ENCODE results near the gene FAM237B.
A peak's percentile ranks its signal among the peaks of the same experiment; 100 is the strongest.

FAM237B gene

GRCh38 chr7:90320418-90320800, 695 bp downstream of the FAM237B start:
- H3K4me3 ChIP-seq (ENCODE audit: low read depth, low read length), result peak overlapping the region; percentile 20
- no peak for DNase-seq (ENCODE audit: low read depth, low spot score)
- TF ChIP-seq, protein P1, sequence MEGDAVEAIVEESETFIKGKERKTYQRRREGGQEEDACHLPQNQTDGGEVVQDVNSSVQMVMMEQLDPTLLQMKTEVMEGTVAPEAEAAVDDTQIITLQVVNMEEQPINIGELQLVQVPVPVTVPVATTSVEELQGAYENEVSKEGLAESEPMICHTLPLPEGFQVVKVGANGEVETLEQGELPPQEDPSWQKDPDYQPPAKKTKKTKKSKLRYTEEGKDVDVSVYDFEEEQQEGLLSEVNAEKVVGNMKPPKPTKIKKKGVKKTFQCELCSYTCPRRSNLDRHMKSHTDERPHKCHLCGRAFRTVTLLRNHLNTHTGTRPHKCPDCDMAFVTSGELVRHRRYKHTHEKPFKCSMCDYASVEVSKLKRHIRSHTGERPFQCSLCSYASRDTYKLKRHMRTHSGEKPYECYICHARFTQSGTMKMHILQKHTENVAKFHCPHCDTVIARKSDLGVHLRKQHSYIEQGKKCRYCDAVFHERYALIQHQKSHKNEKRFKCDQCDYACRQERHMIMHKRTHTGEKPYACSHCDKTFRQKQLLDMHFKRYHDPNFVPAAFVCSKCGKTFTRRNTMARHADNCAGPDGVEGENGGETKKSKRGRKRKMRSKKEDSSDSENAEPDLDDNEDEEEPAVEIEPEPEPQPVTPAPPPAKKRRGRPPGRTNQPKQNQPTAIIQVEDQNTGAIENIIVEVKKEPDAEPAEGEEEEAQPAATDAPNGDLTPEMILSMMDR (IDR thresholded peaks at IDR 0.05; ENCODE audit: low read depth, low read length), result no peak
- in situ Hi-C loops (cut with HindIII; ENCODE audit: low sequenced_read_pairs), result no loop called here

GRCh38 chr7:90320014-90320413, 1.1 kb downstream of the FAM237B start:
- no peak for DNase-seq (ENCODE audit: low read depth, low spot score)
- TF ChIP-seq, protein P1 (IDR thresholded peaks at IDR 0.05; ENCODE audit: low read depth, low read length), result no peak
- in situ Hi-C loops (cut with HindIII; ENCODE audit: low sequenced_read_pairs), result no loop called here
- H3K4me3 ChIP-seq (ENCODE audit: low read depth, low read length), result no peak overlapping the region

DNA sequence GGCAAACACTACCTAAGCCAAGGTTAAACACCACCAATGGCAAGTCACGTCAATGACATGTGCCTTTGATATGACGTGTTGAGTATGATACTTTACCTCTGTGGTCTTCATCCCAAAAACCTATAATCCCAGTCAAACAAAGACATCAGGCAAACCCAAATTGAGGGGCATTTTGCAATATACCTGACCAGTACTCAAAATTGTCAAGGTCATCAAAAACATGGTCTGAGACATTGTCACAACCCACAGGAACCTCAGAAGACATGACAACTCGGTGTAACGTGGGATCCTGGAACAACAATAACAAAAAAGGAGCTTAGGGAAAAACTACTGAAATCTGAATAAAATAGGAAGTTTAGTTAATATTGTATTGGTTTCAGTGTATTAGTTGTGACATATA, 7.2 kb downstream of the FAM237B start:
- TF ChIP-seq, protein P1 (IDR thresholded peaks at IDR 0.05; ENCODE audit: low read depth, low read length), result no peak
- no peak overlapping the region for H3K4me3 ChIP-seq (ENCODE audit: low read depth, low read length)
- in situ Hi-C loops (cut with HindIII; ENCODE audit: low sequenced_read_pairs), result no loop called here
- no peak for DNase-seq (ENCODE audit: low read depth, low spot score)

DNA sequence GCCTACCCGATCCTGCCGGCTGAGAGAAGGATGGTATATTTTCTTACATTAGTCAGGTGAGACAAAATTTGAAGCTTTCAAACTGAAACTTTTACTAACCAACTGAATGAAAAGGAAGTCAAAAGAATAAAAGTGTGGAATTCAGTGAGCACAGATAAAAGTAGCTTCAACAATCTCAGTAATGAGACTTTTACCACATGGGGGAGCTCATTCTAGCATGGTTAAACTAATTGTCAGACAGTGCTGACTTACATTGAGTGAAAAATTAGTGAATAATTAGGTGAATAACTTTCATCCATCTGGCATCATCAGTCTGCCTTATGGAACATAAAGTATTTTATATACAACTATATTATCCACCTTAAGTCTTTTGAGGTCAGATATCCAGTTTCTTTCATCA, 8.4 kb downstream of the FAM237B start:
- no peak overlapping the region for H3K4me3 ChIP-seq (ENCODE audit: low read depth, low read length)
- TF ChIP-seq, protein P1 (IDR thresholded peaks at IDR 0.05; ENCODE audit: low read depth, low read length), result peak; percentile 33
- DNase-seq (ENCODE audit: low read depth, low spot score), result no peak
- in situ Hi-C loops (cut with HindIII; ENCODE audit: low sequenced_read_pairs), result no loop called here

DNA sequence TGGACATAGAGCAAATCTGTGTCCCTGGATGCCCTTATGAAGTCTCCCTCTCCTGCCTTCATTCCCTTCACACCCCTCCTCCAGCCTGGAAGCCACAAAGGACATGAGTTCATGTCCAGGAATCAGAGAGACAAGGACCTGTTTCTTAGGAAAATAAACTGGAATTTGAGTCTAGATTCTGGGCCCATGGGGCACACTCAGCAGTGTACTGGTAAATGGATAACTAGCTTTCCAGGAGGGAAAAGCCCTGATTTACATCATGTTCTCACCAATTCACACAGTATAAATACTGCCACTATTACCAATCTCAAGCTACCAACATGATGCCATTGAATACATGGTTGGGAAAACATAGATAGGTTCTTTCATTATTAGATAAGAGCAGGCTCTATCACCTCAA, 9.9 kb downstream of the FAM237B start:
- TF ChIP-seq, protein P1 (IDR thresholded peaks at IDR 0.05; ENCODE audit: low read depth, low read length), result no peak
- no peak overlapping the region for H3K4me3 ChIP-seq (ENCODE audit: low read depth, low read length)
- in situ Hi-C loops (cut with HindIII; ENCODE audit: low sequenced_read_pairs), result no loop called here
- DNase-seq (ENCODE audit: low read depth, low spot score), result no peak

- in situ Hi-C loops (cut with HindIII; ENCODE audit: low sequenced_read_pairs), result no loop called here
- H3K4me3 ChIP-seq (ENCODE audit: low read depth, low read length), result no peak overlapping the region
- no peak for DNase-seq (ENCODE audit: low read depth, low spot score)
- TF ChIP-seq, protein P1 (IDR thresholded peaks at IDR 0.05; ENCODE audit: low read depth, low read length), result no peak
Measured at GRCh38 chr7:90309872-90310271, 11.2 kb downstream of the FAM237B start.

DNA sequence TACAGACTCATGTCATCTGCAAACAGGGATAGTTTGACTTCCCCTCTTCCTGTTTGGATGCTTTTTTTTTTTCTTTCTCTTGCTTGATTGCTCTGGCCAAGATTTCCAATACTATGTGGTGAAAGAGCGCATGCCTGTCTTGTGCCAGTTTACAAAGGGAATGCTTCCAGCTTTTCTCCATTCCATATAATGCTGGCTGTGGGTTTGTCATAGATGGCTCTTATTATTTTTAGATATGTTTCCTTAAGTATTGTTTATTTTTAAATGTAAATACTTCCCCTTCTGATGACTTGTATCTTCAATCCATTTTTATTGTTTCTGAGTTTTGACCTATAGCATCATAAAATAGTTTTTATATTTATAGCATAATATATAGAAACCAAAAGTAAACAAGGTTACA, 17.9 kb downstream of the FAM237B start:
- in situ Hi-C loops (cut with HindIII; ENCODE audit: low sequenced_read_pairs), result no loop called here
- H3K4me3 ChIP-seq (ENCODE audit: low read depth, low read length), result no peak overlapping the region
- TF ChIP-seq, protein P1 (IDR thresholded peaks at IDR 0.05; ENCODE audit: low read depth, low read length), result no peak
- DNase-seq (ENCODE audit: low read depth, low spot score), result no peak
